ENCODE results near the gene ATP11A. TPM values are rescaled to one million over a fixed set of nuclear protein-coding genes. Genes with fewer than 3 reads are reported as not detected.
"Not testable (repeated sequence)": the region's sequence is repeated elsewhere in the genome, so short reads cannot be mapped to it uniquely, and the experiment has no call there.

Gene ATP11A
- total and polyA plus RNA-seq, 9 donors: 6.6 to 72.7 (median 34.9) TPM

GRCh38 chr13:112870737-112871287 lies 181.0 kb downstream of the ATP11A start:
- Histone ChIP-seq H3K4me1 (ENCODE audit: insufficient read depth) (no peaks in the 10 kb centered on the region), H3K9me3 (no peaks in the 10 kb centered on the region), H3K27ac (no peak overlapping the region), H3K4me3 (no peak overlapping the region), H3K27me3 (no peaks in the 10 kb centered on the region), H3K36me3 (no peaks in the 10 kb centered on the region)
- peak in 1 of 5 donors; percentile 5 for DNase-seq
- WGBS, 3 donors: 80 to 89% (median 83%) methylated on average over 28 of the region's 28 CpGs
- TF ChIP-seq POLR2A (IDR thresholded peaks at IDR 0.05) (no peak), EP300 (IDR thresholded peaks at IDR 0.05) (no peak), CTCF (IDR thresholded peaks at IDR 0.05) (no peak)
- intact Hi-C loops (cut with DNase I): loop anchor here in 1 of 4 donors (10.0 kb wide), 1 partner anchor 226 kb away; no protein-coding TSS in a partner anchor

DNA sequence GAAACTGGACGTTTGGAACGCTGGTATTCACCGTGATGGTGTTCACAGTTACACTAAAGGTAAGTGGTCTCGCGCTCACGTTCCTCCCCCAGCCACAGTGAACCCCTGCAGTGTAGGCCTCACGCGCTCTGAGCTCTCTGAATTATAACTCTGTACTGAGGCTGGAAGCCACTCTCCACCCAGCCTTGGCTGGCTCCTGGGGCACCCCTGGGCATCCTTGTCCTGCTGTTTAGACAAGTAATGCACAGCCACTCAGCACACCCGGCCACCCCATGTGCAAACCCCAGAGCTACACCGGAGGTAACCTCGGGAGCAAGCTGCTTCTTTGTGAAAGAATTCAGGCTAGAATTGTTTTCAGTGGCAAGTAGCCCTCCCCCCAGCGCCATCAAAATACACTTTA lies 181.9 kb downstream of the ATP11A start:
- Histone ChIP-seq H3K27me3 (no peaks in the 10 kb centered on the region), H3K4me3 (no peak overlapping the region), H3K27ac (no peak overlapping the region), H3K9me3 (no peaks in the 10 kb centered on the region), H3K36me3 (no peaks in the 10 kb centered on the region), H3K4me1 (ENCODE audit: insufficient read depth) (no peaks in the 10 kb centered on the region)
- intact Hi-C loops (cut with DNase I): loop anchor here in 1 of 4 donors (10.0 kb wide), 1 partner anchor 227 kb away; no protein-coding TSS in a partner anchor
- TF ChIP-seq POLR2A (IDR thresholded peaks at IDR 0.05) (no peak), CTCF (IDR thresholded peaks at IDR 0.05) (no peak), EP300 (IDR thresholded peaks at IDR 0.05) (no peak)
- WGBS, 3 donors: 91 to 94% (median 91%) methylated on average over 12 of the region's 12 CpGs
- peak in 1 of 5 donors; percentile 3 for DNase-seq

- not testable (repeated sequence) for H3K27ac ChIP-seq; H3K4me3 ChIP-seq; H3K27me3 ChIP-seq; H3K9me3 ChIP-seq; H3K4me1 ChIP-seq (ENCODE audit: insufficient read depth); H3K36me3 ChIP-seq
- WGBS, 3 donors: 69 to 72% (median 72%) methylated on average over 25 of the region's 25 CpGs
- peak in 2 of 5 donors; percentile 4 to 13 for DNase-seq
- intact Hi-C loops (cut with DNase I): loop anchor here in 1 of 4 donors (10.0 kb wide), 1 partner anchor 228 kb away; no protein-coding TSS in a partner anchor
These were observed 183.1 kb downstream of the ATP11A start for GRCh38 chr13:112872657-112873631.

DNA sequence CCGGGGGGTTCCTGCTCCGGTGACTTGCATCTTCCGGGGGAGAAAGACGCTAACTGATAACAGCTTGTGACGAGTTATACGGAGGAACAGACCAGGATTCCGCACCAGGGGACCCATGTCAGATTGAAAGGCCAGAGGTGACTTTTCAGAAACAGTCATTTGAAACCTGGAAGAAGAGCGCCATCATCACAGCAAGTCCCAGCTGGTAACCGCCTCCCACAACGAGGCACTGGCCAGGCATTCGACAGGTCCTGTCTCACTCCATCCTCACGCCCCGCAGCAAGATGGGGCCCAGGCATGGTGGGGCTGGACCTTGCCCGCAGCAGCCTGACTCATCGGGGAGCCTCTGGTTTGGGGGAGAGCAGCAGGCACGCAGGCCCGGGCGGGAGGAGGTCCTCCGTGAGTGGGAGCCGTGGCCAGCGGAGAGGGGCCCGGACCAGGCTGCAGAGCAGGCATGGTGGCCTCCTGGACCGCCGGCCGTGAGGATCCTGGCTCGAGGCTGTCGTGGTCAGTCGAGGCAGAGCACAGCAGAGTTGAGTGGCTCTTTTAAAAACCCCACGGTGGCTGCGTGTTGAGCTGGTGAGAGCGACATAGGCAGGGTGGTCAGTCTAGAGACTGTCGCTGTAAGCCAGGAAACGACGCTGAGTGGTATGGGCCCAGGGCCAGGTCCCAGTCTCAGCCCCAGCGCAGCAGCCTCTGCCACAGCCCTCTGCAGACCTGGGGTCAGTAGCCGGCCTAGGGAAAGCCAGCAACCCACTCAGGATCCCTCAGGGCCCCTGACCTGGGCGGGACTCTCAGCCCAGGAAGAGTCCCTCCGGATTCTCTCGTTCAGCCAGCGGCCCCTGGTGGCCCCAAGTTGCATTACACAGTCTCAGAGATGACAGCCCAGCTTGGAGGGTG lies 184.3 kb downstream of the ATP11A start:
- intact Hi-C loops (cut with DNase I): loop anchor here in 2 of 4 donors (2.0 to 10.0 kb wide), 2 partner anchors 229 to 233 kb away; no protein-coding TSS in a partner anchor
- Histone ChIP-seq H3K36me3 (no peaks in the 10 kb centered on the region), H3K27me3 (no peaks in the 10 kb centered on the region), H3K4me1 (ENCODE audit: insufficient read depth) (no peaks in the 10 kb centered on the region), H3K4me3 (no peak overlapping the region), H3K27ac (peak overlapping the region in 1 of 2 donors; percentile 24), H3K9me3 (no peaks in the 10 kb centered on the region)
- WGBS, 3 donors: 56 to 63% (median 59%) methylated on average over 39 to 40 of the region's 40 CpGs
- peak; percentile 69 to 88 (median 82) for DNase-seq
- no peak for TF ChIP-seq EP300 (IDR thresholded peaks at IDR 0.05)
- peak; percentile 70 to 90 (median 89) for TF ChIP-seq CTCF (IDR thresholded peaks at IDR 0.05)
